Breast epithelium (tissue), 3 donors: ENCODE data around the gene LPO.

Experiments
- POLR2A ChIP-seq: fragments of 450-650 bp; IDR thresholded peaks from one replicate; pipeline ENCODE4 v1.6.1; 2016; ENCODE audit warnings: antibody characterized with exemption, mild to moderate bottlenecking, moderate library complexity
- POLR2AphosphoS5 ChIP-seq, 3 donors: sonication (generic); formaldehyde crosslinking; IDR thresholded peaks; one replicate each; pipeline ENCODE4 v1.6.1; 2017; ENCODE audit warnings: antibody characterized with exemption in 3 of 3
- TF ChIP-seq, protein P1 (sequence below), 3 donors: fragments of 450-650 bp; IDR thresholded peaks; one replicate each; pipeline ENCODE4 v1.5.1; 2016 to 2017; ENCODE audit warnings: antibody characterized with exemption in 3 of 3, mild to moderate bottlenecking in 3 of 3, moderate library complexity in 3 of 3

DNA sequence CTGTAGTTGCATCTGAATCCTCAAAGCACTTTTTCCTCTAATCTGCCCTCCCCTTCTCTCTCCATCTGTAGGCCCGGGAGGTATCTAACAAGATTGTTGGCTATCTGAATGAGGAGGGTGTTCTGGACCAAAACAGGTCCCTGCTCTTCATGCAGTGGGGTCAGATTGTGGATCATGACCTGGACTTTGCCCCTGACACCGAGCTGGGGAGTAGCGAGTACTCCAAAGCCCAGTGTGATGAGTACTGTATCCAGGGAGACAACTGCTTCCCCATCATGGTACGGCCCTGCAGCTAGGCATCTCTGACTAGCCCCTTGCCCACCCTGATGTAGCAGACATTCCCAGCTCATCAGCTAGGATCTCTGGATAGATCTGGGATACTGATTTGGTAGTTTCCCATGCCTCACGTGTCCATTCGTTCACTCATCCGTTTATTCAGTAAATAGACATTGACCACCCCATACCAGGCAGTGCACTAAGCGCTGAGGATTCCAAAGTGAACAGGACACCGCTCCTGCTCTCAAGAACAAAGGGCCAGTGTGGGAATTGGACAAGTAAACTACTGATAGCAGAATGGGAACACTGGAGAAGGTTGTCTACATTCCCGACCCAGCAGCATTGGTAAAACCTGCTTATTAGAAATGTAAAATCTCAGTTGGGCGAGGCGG, 12.1 kb downstream of the LPO start:
- TF ChIP-seq, protein P1, sequence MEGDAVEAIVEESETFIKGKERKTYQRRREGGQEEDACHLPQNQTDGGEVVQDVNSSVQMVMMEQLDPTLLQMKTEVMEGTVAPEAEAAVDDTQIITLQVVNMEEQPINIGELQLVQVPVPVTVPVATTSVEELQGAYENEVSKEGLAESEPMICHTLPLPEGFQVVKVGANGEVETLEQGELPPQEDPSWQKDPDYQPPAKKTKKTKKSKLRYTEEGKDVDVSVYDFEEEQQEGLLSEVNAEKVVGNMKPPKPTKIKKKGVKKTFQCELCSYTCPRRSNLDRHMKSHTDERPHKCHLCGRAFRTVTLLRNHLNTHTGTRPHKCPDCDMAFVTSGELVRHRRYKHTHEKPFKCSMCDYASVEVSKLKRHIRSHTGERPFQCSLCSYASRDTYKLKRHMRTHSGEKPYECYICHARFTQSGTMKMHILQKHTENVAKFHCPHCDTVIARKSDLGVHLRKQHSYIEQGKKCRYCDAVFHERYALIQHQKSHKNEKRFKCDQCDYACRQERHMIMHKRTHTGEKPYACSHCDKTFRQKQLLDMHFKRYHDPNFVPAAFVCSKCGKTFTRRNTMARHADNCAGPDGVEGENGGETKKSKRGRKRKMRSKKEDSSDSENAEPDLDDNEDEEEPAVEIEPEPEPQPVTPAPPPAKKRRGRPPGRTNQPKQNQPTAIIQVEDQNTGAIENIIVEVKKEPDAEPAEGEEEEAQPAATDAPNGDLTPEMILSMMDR (IDR thresholded peaks at IDR 0.05) = no peak
- TF ChIP-seq POLR2A (no peak), POLR2AphosphoS5 (IDR thresholded peaks at IDR 0.05) (no peak)
